GM12873 (cell line): ENCODE measurements around the gene CCNL2.

ENCODE experiments used
- CTCF ChIP-seq: IDR thresholded peaks from 2 replicates; pipeline ENCODE4 v1.5.1; 2012; ENCODE audit warnings: low read depth, mild to moderate bottlenecking, moderate library complexity, low read length, control low read depth; ENCODE audit not compliant: insufficient read depth; ENCODE audit errors: missing control alignments

CCNL2 gene

GRCh38 chr1:1341549-1342021 lies 57.5 kb downstream of the CCNL2 start:
- TF ChIP-seq CTCF = no peak

- no peak for TF ChIP-seq CTCF
Observed at GRCh38 chr1:1340791-1341548, 58.2 kb downstream of the CCNL2 start.

- TF ChIP-seq CTCF = no peak
Observed at GRCh38 chr1:1340185-1340584, 59.0 kb downstream of the CCNL2 start.

- TF ChIP-seq CTCF = no peak
Observed at GRCh38 chr1:1338278-1338677, 60.9 kb downstream of the CCNL2 start.

- TF ChIP-seq CTCF = no peak
Observed at GRCh38 chr1:1337793-1338147, 61.4 kb downstream of the CCNL2 start.

GRCh38 chr1:1336931-1337792 lies 62.0 kb downstream of the CCNL2 start:
- TF ChIP-seq CTCF = no peak

- TF ChIP-seq CTCF = no peak
Observed at GRCh38 chr1:1336446-1336845, 62.7 kb downstream of the CCNL2 start.
